ENCODE measurements around the gene MYOF.

- no peak for TF ChIP-seq POLR2A (IDR thresholded peaks at IDR 0.05; ENCODE audit: low read length)
- no peak for TF ChIP-seq GATA1 (IDR thresholded peaks at IDR 0.05; ENCODE audit: low read depth, low read length)
Observed at GRCh38 chr10:93485690-93486089, 3.6 kb upstream of the MYOF start.

Measured in erythroblast (primary cell).